Mucosa of descending colon (tissue), 3 donors: ENCODE measurements around the gene EFHC1. TPM values are rescaled to one million over a fixed set of nuclear protein-coding genes. Genes with fewer than 3 reads are reported as not detected.

Experiments used
- ATAC-seq: fragments of 200-7000 bp; cut with Tn5 transposase; one replicate; pipeline ENCODE4 v1.9.1; 2020; ENCODE audit warnings: mild to moderate bottlenecking, moderate library complexity
- DNase-seq, 3 donors: peaks; one replicate each; pipeline ENCODE4 v3.0.0-alpha.2; 2020
- H3K36me3 ChIP-seq: fragments of 200-600 bp; one replicate; pipeline ENCODE4 v1.8.0; 2021; ENCODE audit warnings: low read depth, mild to moderate bottlenecking
- H3K4me1 ChIP-seq: fragments of 200-600 bp; one replicate; pipeline ENCODE4 v1.8.0; 2021; ENCODE audit warnings: low read depth, mild to moderate bottlenecking
- H3K4me3 ChIP-seq: fragments of 200-600 bp; one replicate; pipeline ENCODE4 v1.8.0; 2021; ENCODE audit warnings: mild to moderate bottlenecking
- H3K9me3 ChIP-seq: fragments of 200-600 bp; one replicate; pipeline ENCODE4 v1.8.0; 2021; ENCODE audit warnings: mild to moderate bottlenecking
- intact Hi-C, 2 donors: fragments of 100-400 bp; cut with DNase I in 1 of 2; cut with micrococcal nuclease in 1 of 2; formaldehyde crosslinking; loops; one replicate each; pipeline versions ENCODE4 v1.11.0 to v1.11.1; 2022; cut with DNase I, micrococcal nuclease
- total RNA-seq, 3 donors: library from RNA; stranded (reverse); fragmentation: NEBNext Ultra II Directional in 2 of 3; extraction: Animal tissue kit (Norgen Biotek cat#: 25700) in 2 of 3; gene quantifications; one replicate each; pipeline versions ENCODE4 v1.2.1 to v1.2.4, GENCODE V29; 2021 to 2023
- TF ChIP-seq, protein P1 (sequence below): fragments of 200-600 bp; IDR thresholded peaks from one replicate; pipeline ENCODE4 v1.8.0; 2022; ENCODE audit warnings: antibody characterized with exemption, mild to moderate bottlenecking
- donor health status: DM: no; HTN: no; CAD: no; lungs with moderate emphysema.
- donor health status: DM: no; HTN: no; CAD: no.
- donor health status: DM: no; HTN: yes; CAD: no.

EFHC1 gene
- total RNA-seq, 3 donors from 2014 or later = 10.8 to 22.2 (median 20.5) TPM

- H3K4me3 ChIP-seq = no peak overlapping the region
- intact Hi-C loops = no loop called here
- DNase-seq = no peak
These were observed 99.5 kb downstream of the EFHC1 start for GRCh38 chr6:52519618-52520017.

GRCh38 chr6:52522151-52522626, 102.0 kb downstream of the EFHC1 start:
- no peaks in the 10 kb centered on the region for H3K4me1 ChIP-seq
- ATAC-seq (peak; percentile 32), DNase-seq (no peak)
- no peaks in the 10 kb centered on the region for H3K36me3 ChIP-seq
- TF ChIP-seq, protein P1, sequence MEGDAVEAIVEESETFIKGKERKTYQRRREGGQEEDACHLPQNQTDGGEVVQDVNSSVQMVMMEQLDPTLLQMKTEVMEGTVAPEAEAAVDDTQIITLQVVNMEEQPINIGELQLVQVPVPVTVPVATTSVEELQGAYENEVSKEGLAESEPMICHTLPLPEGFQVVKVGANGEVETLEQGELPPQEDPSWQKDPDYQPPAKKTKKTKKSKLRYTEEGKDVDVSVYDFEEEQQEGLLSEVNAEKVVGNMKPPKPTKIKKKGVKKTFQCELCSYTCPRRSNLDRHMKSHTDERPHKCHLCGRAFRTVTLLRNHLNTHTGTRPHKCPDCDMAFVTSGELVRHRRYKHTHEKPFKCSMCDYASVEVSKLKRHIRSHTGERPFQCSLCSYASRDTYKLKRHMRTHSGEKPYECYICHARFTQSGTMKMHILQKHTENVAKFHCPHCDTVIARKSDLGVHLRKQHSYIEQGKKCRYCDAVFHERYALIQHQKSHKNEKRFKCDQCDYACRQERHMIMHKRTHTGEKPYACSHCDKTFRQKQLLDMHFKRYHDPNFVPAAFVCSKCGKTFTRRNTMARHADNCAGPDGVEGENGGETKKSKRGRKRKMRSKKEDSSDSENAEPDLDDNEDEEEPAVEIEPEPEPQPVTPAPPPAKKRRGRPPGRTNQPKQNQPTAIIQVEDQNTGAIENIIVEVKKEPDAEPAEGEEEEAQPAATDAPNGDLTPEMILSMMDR = no peak
- intact Hi-C loops = no loop called here
- no peak overlapping the region for H3K4me3 ChIP-seq
- no peaks in the 10 kb centered on the region for H3K9me3 ChIP-seq

More at GRCh38 chr6:52519618-52520017, 99.5 kb downstream of the EFHC1 start:
- ATAC-seq = no peak
- Histone ChIP-seq H3K9me3 (no peaks in the 10 kb centered on the region), H3K4me1 (no peaks in the 10 kb centered on the region), H3K36me3 (no peaks in the 10 kb centered on the region)
- TF ChIP-seq, protein P1 = no peak

GRCh38 chr6:52522655-52523054, 102.5 kb downstream of the EFHC1 start:
- Histone ChIP-seq H3K4me1 (no peaks in the 10 kb centered on the region), H3K4me3 (no peak overlapping the region), H3K36me3 (no peaks in the 10 kb centered on the region), H3K9me3 (no peaks in the 10 kb centered on the region)
- no peak for DNase-seq
- TF ChIP-seq, protein P1 = no peak
- no peak for ATAC-seq
- intact Hi-C loops = no loop called here

DNA sequence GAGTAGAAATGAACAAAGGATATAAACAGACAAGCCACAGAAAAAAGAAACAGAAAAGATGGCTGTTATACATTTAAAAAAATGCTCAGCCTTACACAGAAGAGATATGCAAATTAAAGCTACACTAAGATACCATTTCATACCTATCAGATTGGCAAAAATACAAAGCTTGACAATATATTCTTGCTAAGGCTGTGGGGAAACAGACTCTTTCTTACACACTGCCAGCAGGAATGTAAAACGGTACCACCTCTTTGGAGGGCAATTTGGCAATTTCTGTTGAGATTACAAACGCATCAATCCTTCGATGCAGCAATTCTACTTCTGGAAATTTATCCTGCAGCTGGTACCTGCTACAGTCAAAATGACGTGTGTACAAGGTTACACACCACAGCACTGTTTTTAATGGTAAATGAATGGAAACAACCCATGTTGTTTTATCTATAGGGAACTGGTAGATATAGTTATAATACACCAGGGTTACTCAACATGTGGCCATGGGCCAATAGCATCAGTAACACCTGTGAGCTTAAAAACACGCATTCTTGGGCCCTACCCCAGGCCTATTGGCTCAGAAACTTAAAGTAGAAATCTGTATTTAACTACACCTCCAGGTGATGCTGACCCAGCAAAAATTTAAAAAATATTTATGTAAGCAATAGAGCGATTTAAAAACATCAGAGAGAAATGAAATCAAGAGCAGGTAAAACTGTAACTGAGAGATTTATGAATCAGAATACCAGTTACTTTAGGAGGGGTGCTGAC, 103.4 kb downstream of the EFHC1 start:
- ATAC-seq (no peak), DNase-seq (no peak)
- Histone ChIP-seq H3K36me3 (no peaks in the 10 kb centered on the region), H3K4me3 (no peak overlapping the region), H3K9me3 (no peaks in the 10 kb centered on the region), H3K4me1 (no peaks in the 10 kb centered on the region)
- intact Hi-C loops = no loop called here
- TF ChIP-seq, protein P1 = no peak

- TF ChIP-seq, protein P1 = no peak
- intact Hi-C loops = no loop called here
- no peak for ATAC-seq
- Histone ChIP-seq H3K9me3 (no peaks in the 10 kb centered on the region), H3K4me1 (no peaks in the 10 kb centered on the region), H3K4me3 (no peak overlapping the region), H3K36me3 (no peaks in the 10 kb centered on the region)
- no peak for DNase-seq
These were observed 104.8 kb downstream of the EFHC1 start for GRCh38 chr6:52524918-52525317.
